ENCODE data around the gene TSSC4.

Gene TSSC4

GRCh38 chr11:2436013-2436520, 35.5 kb downstream of the TSSC4 start:
- no peak for FAIRE-seq

- FAIRE-seq, result no peak
Observed at GRCh38 chr11:2436521-2437031, 36.0 kb downstream of the TSSC4 start.

GRCh38 chr11:2437516-2437915, 37.0 kb downstream of the TSSC4 start:
- FAIRE-seq, result no peak

DNA sequence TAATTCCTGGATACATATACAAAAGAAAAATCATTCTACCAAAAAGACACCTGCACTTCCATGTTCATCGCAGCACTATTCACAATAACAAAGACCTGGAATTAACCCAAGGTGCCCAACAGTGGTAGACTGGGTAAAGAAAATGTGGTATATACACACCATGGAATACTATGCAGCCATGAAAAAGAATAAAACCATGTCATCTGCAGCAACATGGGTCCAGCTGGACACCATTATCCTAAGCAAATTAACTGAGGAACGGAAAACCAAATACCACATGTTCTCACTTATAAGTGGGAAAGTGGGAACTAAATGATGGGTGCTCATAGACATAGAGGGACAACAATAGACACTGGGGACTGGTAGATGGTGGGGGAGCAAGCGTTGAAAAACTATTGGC, 39.3 kb downstream of the TSSC4 start:
- no peak for FAIRE-seq

DNA sequence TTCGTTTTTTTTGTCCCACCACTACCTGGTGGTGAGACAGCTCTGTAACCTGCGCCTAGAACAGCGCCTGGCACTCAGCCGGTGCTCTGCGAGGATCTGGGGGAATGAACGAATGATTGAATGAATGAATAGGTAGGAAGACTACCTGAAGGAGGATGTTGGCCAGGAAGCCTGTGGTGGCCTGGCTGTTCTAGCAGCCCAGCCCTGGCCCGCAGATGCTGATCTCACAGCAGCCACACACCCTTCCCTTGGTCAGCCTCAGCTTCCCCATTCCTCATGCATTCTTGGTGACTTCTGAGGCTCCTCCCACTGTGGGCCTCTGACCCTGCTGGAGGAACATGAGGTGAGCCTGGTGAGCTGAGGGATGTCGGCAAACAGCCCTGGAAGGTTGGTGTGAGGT, 40.1 kb downstream of the TSSC4 start:
- FAIRE-seq, result no peak

DNA sequence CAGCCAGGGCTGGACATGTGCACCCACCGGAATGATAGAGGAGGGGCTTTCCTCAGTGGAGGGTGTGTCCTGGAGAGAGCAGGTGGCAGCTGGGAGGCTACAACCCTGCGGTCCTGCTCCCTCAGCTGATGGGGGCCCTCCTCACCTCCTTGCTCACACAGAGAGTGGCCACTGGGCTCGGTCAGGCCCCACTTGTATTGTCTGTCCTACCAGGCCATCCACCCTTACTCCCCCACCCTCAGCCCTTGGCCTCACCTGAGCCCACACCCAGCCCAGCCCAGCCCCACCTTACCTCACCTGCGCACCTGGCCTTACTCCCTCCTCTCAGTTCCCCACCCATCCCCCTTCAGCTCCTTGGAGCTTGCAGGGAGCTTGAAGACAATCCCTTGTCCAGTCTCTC, 40.6 kb downstream of the TSSC4 start:
- no peak for FAIRE-seq

DNA sequence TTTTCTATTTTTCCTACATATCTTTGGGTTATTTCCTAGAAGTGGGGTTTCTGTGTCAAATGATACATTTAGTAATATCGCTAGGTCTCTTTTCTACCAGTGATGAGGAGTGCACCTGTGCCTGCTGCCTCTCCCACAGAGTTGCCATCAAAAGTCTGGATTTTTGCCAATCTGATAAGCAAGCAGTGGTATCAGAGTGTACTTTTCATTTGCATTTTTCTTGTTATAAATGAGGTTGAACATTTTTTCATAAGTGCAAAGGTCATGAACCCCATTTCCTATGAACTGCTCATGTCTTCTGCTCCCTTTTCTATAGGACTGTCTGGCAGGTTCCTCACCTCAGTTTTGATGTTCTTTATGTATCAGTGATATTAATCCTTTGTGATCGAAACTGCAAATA, 42.0 kb downstream of the TSSC4 start:
- FAIRE-seq, result no peak

- no peak for FAIRE-seq
Observed at GRCh38 chr11:2443406-2443805, 42.9 kb downstream of the TSSC4 start.

GRCh38 chr11:2443881-2444820, 43.6 kb downstream of the TSSC4 start, which contains the start of gene TRPM5:
TRPM5 (minus strand) TSS chr11:2444514; CDS start chr11:2423036, 21,478 bp downstream.
- no peak for FAIRE-seq

GRCh38 chr11:2444821-2445745, 44.5 kb downstream of the TSSC4 start, which contains the start of gene KCNQ1:
KCNQ1 (plus strand) TSS chr11:2445008; CDS start chr11:2445099, 91 bp downstream.
- FAIRE-seq, result no peak

DNA sequence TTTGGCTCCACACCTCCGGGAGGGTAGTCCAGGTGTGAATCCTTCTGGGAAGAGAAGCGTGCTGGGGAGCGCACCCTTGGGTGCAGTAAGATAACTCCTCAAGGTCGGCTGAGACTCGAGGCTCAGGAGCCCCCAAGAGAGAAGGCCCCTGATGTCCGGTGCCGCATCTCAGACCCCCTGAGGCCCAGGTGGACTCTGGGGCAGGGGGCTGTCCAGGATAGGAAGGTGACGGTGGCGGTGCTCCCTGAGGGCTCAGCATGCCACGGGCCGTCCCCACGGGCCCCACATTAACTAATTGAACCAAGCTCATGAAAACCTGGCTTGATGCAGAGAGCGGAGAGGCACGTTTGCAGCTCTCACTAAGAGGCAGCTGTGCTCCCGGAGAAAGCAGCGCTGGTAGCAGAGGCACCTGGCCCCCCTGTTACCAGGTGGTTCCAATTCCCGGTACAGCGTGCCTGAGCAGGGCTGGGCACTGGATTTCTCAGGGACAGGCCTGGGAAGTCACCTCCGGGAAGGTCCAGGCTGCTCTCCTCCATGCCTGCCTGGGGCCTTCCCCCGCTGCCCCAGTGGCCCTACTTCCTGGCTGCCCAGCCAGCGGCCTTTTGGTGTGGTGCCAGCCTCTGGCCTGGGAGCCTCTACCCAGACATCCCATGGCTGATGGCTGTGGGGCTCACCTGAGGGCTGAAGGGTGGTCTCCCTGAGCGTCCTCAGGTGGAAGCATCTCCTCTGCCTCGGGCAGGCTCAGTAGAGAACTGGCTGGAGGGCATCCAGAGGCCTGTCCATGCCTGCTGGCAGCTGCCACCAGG, 45.4 kb downstream of the TSSC4 start:
- FAIRE-seq, result no peak

GRCh38 chr11:2446590-2447252, 46.2 kb downstream of the TSSC4 start:
- FAIRE-seq, result no peak

DNA sequence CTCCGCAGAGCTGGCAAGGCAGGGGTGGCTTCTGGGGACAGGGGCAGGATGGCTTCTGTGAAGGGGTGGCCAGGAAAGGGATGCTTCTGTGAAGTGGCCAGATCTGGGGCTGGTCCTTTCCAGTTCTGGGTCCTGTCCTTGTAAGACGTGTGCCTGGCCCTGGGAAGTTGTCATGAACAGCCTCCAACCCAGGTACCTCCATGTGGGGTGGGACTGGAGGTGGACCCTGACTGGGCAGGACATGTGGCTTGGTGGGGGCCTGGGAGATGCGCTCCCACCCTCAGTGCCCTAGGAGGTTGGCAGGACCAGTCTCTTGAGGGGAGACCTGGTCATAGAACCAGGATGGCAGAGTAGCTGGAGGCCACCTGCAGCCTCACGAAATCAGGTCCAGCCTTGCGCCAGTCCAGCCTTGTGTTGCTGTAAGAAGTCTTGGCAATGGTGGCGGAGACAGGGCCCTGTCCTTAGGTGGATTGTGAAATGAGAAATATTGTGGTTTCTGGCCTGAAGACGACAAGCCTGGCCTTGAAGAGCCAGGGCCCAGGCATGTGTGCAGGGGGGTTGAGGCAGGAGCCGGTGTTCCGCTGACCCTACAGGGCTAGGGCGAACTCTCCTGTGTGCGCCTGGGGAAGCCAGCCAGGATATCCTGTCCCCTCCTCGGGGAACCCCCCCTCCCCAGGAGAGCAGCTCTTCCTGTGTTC, 46.9 kb downstream of the TSSC4 start:
- no peak for FAIRE-seq

- FAIRE-seq, result no peak
Observed at GRCh38 chr11:2447951-2448650, 47.6 kb downstream of the TSSC4 start.

DNA sequence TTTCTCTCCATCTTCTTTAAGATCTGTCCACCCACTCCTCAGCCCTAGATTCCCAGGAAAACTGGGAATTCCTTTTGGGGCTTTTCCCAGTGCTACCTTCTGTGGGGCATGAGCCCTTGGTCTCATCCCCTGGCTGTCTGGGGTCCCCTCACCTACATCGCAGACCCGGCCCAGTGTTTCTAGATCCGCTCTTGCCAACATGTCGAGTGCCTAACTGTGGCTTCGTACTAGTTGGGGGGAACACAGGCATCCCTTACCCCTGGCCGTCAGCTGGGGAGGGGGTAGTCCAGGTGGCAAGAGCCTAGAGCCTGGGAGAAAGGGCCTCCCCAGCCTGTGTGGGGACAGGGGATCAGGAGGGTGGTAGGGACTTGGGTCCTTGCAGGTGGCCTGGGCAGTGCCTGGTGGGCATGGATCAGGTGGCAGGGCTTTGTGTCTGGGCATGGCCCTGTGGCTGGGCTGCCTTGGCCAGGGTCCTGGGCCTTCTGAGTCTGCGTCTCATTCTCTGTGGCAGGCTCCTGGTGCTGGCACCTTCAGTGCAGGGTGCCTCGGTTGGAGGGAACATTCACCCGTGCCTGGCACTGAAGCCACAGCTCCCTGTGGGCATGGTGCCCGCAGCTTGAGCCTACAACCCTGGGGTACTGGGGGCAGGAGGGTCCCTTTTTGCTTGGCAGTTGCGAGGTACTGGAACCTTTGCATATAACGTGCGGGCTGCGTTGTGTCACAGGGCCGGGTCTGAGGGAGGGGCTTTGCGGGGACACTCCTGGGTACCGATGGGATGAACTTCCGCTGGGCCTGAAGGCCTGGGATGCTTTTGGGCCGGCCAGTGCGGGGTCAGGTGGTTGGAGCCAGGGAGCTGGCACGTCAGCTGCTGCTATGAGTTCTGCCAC, 48.4 kb downstream of the TSSC4 start:
- FAIRE-seq, result no peak

DNA sequence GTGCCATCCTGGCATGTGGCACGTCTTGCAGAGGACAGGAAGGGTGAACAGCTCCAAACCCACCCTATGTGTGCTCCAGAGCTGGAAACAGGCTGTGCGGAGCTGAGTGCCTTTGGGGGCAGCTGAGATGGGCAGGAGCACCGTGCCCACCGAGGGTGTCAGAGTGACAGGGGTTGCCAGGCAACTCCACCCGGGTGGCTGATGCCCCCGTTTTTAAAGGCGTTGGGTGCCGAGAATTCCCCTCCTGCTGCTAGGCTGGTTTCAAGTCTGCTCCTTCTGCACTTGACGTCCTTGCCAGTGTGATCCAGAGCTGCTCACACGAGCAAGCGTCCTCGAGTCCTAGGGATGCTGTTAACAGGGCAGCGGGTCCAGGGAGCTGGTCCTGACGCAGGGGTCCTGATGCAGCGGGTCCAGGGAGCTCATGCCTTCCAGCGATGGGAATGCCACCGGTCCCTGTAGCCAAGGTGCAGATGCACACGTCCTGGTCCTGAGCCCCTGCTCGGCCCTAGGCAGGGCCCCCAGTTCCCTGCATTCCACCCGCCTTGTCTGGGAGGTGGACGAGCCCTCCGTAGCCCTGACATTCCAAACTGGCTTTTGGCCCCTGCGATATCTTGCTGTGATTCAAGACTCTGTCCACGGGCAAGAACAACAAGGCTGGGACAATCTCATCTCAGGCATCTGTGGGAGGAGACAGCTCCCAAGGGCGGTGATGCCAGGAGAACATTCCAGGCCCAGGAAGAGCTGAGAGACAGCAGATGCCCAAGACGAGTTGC, 49.2 kb downstream of the TSSC4 start:
- no peak for FAIRE-seq

DNA sequence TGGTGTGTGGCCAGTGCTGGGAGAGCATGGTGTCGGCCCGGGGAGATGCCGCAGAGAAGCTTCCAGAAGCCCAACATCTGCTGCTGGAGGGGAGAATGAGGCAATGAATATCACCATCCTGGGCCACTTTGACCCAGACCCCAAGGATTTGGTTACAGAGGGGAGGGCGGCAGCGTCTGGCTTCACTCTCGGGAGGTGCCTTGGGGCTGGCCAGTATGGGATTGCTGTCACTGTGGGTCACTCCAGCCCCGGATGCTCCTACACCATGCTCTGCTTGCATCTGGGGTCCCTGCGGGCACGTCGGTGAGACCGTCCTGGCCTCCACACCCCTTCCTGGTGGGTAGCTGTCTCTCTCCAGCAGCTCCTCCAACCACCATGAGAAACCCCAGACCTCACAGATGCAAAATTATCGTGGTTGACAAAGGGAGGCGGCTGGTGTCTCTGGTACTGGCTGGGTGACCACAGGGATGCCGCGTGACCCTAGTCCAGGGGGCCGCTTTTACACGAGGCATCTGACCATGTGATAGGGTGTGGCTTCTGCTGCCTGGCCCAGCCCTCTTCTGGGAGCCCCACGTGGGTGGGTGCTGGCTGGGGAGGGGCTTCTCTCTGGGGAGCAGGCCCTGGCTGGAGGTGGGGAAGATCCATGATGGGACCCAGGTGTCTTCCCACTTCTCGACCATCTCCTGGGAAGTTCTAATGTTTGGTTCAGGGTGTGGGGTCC, 49.9 kb downstream of the TSSC4 start:
- no peak for FAIRE-seq

GRCh38 chr11:2451336-2451735, 50.8 kb downstream of the TSSC4 start:
- FAIRE-seq, result no peak
